Lower lobe of right lung (tissue), 2 donors: ENCODE data around the gene C6orf47. TPM values are rescaled to one million over a fixed set of nuclear protein-coding genes. Genes with fewer than 3 reads are reported as not detected.
A peak's percentile ranks its signal among the peaks of the same experiment; 100 is the strongest.

Experiments
- ATAC-seq, 2 donors: fragments of 200-7000 bp; cut with Tn5 transposase; one replicate each; pipeline ENCODE4 v1.9.1; 2020 to 2022; ENCODE audit warnings: mild to moderate bottlenecking in 2 of 2, moderate library complexity in 2 of 2
- DNase-seq: peaks from one replicate; pipeline ENCODE4 v3.0.0-alpha.2; 2020
- H3K27ac ChIP-seq: fragments of 200-600 bp; one replicate; pipeline ENCODE4 v1.8.0; 2022
- H3K27me3 ChIP-seq: fragments of 200-600 bp; one replicate; pipeline ENCODE4 v1.8.0; 2022; ENCODE audit warnings: low read depth
- H3K36me3 ChIP-seq: fragments of 200-600 bp; one replicate; pipeline ENCODE4 v1.8.0; 2022; ENCODE audit warnings: mild to moderate bottlenecking
- H3K4me1 ChIP-seq: fragments of 200-600 bp; one replicate; pipeline ENCODE4 v1.8.0; 2022
- H3K4me3 ChIP-seq: fragments of 200-600 bp; one replicate; pipeline ENCODE4 v1.8.0; 2022; ENCODE audit warnings: mild to moderate bottlenecking
- H3K9me3 ChIP-seq: fragments of 200-600 bp; one replicate; pipeline ENCODE4 v1.8.0; 2022
- CTCF ChIP-seq: fragments of 200-600 bp; IDR thresholded peaks from one replicate; pipeline ENCODE4 v1.8.0; 2022; ENCODE audit warnings: antibody characterized with exemption, mild to moderate bottlenecking
- intact Hi-C: fragments of 100-400 bp; cut with DNase I; formaldehyde crosslinking; loops from one replicate; pipeline ENCODE4 v1.11.0; 2022
- total RNA-seq: library from RNA; stranded (reverse); fragmentation: NEBNext Ultra II Directional; extraction: Animal tissue kit (Norgen Biotek cat#: 25700); gene quantifications from one replicate; pipeline ENCODE4 v1.2.1, GENCODE V29; 2021
- donor health status: DM: no; HTN: yes; CAD: no; lungs with severe emphysema.

C6orf47 gene
- total RNA-seq, 1 donor from 2014 or later: 24.7 TPM

GRCh38 chr6:31659649-31660380 is 763 bp downstream of the C6orf47 start:
- Histone ChIP-seq H3K36me3 (peaks cover 45% of the 10 kb centered on the region), H3K27me3 (no peaks in the 10 kb centered on the region), H3K4me3 (peak overlapping the region; percentile 96), H3K27ac (peak overlapping the region; percentile 90), H3K4me1 (peaks cover 60% of the 10 kb centered on the region), H3K9me3 (no peaks in the 10 kb centered on the region)
- no peak for DNase-seq
- intact Hi-C loops: no loop called here
- ATAC-seq: peak; percentile 51 to 68
- TF ChIP-seq CTCF: no peak

GRCh38 chr6:31658983-31659648 is 1.5 kb downstream of the C6orf47 start:
- peak overlapping the region; percentile 90 for H3K27ac ChIP-seq
- ATAC-seq (no peak), DNase-seq (no peak)
- intact Hi-C loops: no loop called here
- H3K4me1 ChIP-seq: peaks cover 56% of the 10 kb centered on the region
- peaks cover 45% of the 10 kb centered on the region for H3K36me3 ChIP-seq
- no peaks in the 10 kb centered on the region for H3K9me3 ChIP-seq
- H3K4me3 ChIP-seq: peak overlapping the region; percentile 96
- TF ChIP-seq CTCF: no peak
- H3K27me3 ChIP-seq: no peaks in the 10 kb centered on the region

- no peaks in the 10 kb centered on the region for H3K27me3 ChIP-seq
- no peak for TF ChIP-seq CTCF
- peak overlapping the region; percentile 3 for H3K4me3 ChIP-seq
- peaks cover 56% of the 10 kb centered on the region for H3K4me1 ChIP-seq
- intact Hi-C loops: no loop called here
- no peak for ATAC-seq
- H3K36me3 ChIP-seq: peaks cover 38% of the 10 kb centered on the region
- no peak for DNase-seq
- no peaks in the 10 kb centered on the region for H3K9me3 ChIP-seq
- H3K27ac ChIP-seq: peak overlapping the region; percentile 6
Measured at GRCh38 chr6:31658158-31658688, 2.4 kb downstream of the C6orf47 start.

GRCh38 chr6:31657406-31658157 is 3.0 kb downstream of the C6orf47 start:
- DNase-seq: no peak
- no peak for ATAC-seq
- H3K4me1 ChIP-seq: peaks cover 51% of the 10 kb centered on the region
- no peaks in the 10 kb centered on the region for H3K27me3 ChIP-seq
- peaks cover 36% of the 10 kb centered on the region for H3K36me3 ChIP-seq
- intact Hi-C loops: no loop called here
- H3K9me3 ChIP-seq: no peaks in the 10 kb centered on the region
- TF ChIP-seq CTCF: no peak
- H3K27ac ChIP-seq: peak overlapping the region; percentile 6
- no peak overlapping the region for H3K4me3 ChIP-seq
